Measurements from ENCODE around the gene MPHOSPH9.

Gene MPHOSPH9

GRCh38 chr12:123126294-123127181, 106.4 kb downstream of the MPHOSPH9 start:
- TF ChIP-seq, protein P1, sequence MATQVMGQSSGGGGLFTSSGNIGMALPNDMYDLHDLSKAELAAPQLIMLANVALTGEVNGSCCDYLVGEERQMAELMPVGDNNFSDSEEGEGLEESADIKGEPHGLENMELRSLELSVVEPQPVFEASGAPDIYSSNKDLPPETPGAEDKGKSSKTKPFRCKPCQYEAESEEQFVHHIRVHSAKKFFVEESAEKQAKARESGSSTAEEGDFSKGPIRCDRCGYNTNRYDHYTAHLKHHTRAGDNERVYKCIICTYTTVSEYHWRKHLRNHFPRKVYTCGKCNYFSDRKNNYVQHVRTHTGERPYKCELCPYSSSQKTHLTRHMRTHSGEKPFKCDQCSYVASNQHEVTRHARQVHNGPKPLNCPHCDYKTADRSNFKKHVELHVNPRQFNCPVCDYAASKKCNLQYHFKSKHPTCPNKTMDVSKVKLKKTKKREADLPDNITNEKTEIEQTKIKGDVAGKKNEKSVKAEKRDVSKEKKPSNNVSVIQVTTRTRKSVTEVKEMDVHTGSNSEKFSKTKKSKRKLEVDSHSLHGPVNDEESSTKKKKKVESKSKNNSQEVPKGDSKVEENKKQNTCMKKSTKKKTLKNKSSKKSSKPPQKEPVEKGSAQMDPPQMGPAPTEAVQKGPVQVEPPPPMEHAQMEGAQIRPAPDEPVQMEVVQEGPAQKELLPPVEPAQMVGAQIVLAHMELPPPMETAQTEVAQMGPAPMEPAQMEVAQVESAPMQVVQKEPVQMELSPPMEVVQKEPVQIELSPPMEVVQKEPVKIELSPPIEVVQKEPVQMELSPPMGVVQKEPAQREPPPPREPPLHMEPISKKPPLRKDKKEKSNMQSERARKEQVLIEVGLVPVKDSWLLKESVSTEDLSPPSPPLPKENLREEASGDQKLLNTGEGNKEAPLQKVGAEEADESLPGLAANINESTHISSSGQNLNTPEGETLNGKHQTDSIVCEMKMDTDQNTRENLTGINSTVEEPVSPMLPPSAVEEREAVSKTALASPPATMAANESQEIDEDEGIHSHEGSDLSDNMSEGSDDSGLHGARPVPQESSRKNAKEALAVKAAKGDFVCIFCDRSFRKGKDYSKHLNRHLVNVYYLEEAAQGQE (IDR thresholded peaks at IDR 0.05; ENCODE audit: insufficient read depth in 1 of 2, low read depth in 2 of 2, low read length in 2 of 2): no peak
- TF ChIP-seq FOXP2 (optimal IDR thresholded peaks at IDR 0.05; ENCODE audit: borderline replicate concordance, extremely low read depth, extremely low read length, insufficient read depth) (no peak), TAF1 (IDR thresholded peaks at IDR 0.05; ENCODE audit: borderline replicate concordance, insufficient read depth, low read length) (no peak), SIN3A (IDR thresholded peaks at IDR 0.05; ENCODE audit: borderline replicate concordance, insufficient read depth, low read length) (no peak), POLR2AphosphoS5 (IDR thresholded peaks at IDR 0.05; ENCODE audit: low read depth, low read length) (no peak)

DNA sequence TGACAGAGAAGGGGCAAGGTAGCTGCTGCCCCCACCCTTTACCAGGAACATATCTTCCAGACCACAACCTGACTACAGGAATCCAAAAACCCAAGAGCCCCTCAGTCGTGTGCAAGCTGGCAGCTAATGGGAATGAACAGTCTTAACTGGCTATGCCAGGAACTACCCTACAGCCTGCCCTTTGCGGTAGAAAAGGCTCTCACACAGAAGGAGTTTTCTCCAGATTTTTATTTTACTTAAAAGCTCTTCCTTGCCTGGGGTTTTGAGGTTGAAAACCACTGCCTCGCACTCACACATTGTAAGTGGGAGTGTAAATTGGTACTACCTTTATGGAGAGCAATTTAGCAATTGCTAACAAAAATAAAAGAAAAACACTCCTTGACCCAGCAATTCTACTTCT, 110.3 kb downstream of the MPHOSPH9 start:
- TF ChIP-seq POLR2AphosphoS5 (IDR thresholded peaks at IDR 0.05; ENCODE audit: low read depth, low read length) (no peak), TAF1 (IDR thresholded peaks at IDR 0.05; ENCODE audit: borderline replicate concordance, insufficient read depth, low read length) (no peak), FOXP2 (optimal IDR thresholded peaks at IDR 0.05; ENCODE audit: borderline replicate concordance, extremely low read depth, extremely low read length, insufficient read depth) (no peak), SIN3A (IDR thresholded peaks at IDR 0.05; ENCODE audit: borderline replicate concordance, insufficient read depth, low read length) (no peak)
- TF ChIP-seq, protein P1 (IDR thresholded peaks at IDR 0.05; ENCODE audit: insufficient read depth in 1 of 2, low read depth in 2 of 2, low read length in 2 of 2): no peak

- no peak for TF ChIP-seq POLR2AphosphoS5 (IDR thresholded peaks at IDR 0.05; ENCODE audit: low read depth, low read length)
- no peak for TF ChIP-seq FOXP2 (optimal IDR thresholded peaks at IDR 0.05; ENCODE audit: borderline replicate concordance, extremely low read depth, extremely low read length, insufficient read depth)
- TF ChIP-seq, protein P1 (IDR thresholded peaks at IDR 0.05; ENCODE audit: insufficient read depth in 1 of 2, low read depth in 2 of 2, low read length in 2 of 2): no peak
- TF ChIP-seq SIN3A (IDR thresholded peaks at IDR 0.05; ENCODE audit: borderline replicate concordance, insufficient read depth, low read length): no peak
- TF ChIP-seq TAF1 (IDR thresholded peaks at IDR 0.05; ENCODE audit: borderline replicate concordance, insufficient read depth, low read length): no peak
These were observed 111.3 kb downstream of the MPHOSPH9 start for GRCh38 chr12:123121670-123122069.

GRCh38 chr12:123120452-123121166, 112.3 kb downstream of the MPHOSPH9 start:
- TF ChIP-seq POLR2AphosphoS5 (IDR thresholded peaks at IDR 0.05; ENCODE audit: low read depth, low read length) (no peak), SIN3A (IDR thresholded peaks at IDR 0.05; ENCODE audit: borderline replicate concordance, insufficient read depth, low read length) (no peak), TAF1 (IDR thresholded peaks at IDR 0.05; ENCODE audit: borderline replicate concordance, insufficient read depth, low read length) (no peak), FOXP2 (optimal IDR thresholded peaks at IDR 0.05; ENCODE audit: borderline replicate concordance, extremely low read depth, extremely low read length, insufficient read depth) (no peak)
- TF ChIP-seq, protein P1 (IDR thresholded peaks at IDR 0.05; ENCODE audit: insufficient read depth in 1 of 2, low read depth in 2 of 2, low read length in 2 of 2): no peak

All from PFSK-1 (cell line).